GM18517 (cell line): ENCODE measurements around the gene PMEL.
"Not testable (repeated sequence)": the region's sequence is repeated elsewhere in the genome, so short reads cannot be mapped to it uniquely, and the experiment has no call there.

ENCODE experiments used
- ATAC-seq: cut with Tn5 transposase; IDR thresholded peaks from one replicate; pipeline ENCODE4 v1.9.1; 2021; ENCODE audit warnings: mild to moderate bottlenecking, moderate library complexity; ENCODE audit not compliant: unreplicated experiment

The PMEL gene

GRCh38 chr12:55925870-55926737, 39.7 kb downstream of the PMEL start:
- ATAC-seq, result no peak

DNA sequence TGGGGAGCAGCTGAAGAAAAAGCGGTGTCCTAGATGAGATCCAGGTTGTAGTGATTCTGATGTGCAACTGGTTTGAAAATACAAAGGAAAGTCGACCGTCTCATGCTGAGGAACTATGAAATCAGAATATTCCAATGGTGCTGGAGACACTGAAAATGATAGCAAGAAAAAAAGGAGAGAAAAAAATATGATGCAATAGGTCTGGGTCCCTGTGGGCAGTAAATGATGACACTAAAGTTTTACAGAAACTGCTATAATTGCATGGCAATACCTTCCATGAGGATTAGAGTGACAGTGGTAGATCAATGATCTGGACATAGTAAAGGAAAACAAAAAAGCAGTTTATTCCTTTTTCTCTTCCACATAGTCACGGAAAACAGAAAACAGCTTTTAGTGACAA, 40.5 kb downstream of the PMEL start:
- ATAC-seq, result no peak

- ATAC-seq, result not testable (repeated sequence)
Measured at GRCh38 chr12:55923648-55924047, 42.2 kb downstream of the PMEL start.

GRCh38 chr12:55922126-55922525, 43.7 kb downstream of the PMEL start:
- no peak for ATAC-seq

- not testable (repeated sequence) for ATAC-seq
Measured at GRCh38 chr12:55919032-55919431, 46.8 kb downstream of the PMEL start.

DNA sequence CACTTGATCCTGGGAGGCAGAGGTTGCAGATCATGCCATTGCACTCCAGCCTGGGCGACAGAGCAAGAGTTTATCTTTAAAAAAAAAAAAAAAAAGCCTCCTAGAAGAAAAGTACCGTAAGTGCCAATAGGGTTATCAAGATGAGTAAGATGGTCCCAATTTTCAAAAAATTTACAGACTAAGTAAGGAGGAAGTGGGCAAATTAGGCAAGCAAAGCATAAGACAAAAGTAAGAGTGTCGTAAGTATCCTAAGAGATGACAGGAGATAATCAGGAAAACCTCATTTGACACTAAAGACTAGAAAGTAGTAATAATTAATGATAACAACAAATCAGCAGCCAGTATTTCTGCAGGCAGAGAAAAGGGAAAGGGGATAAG, 50.4 kb downstream of the PMEL start:
- no peak for ATAC-seq

DNA sequence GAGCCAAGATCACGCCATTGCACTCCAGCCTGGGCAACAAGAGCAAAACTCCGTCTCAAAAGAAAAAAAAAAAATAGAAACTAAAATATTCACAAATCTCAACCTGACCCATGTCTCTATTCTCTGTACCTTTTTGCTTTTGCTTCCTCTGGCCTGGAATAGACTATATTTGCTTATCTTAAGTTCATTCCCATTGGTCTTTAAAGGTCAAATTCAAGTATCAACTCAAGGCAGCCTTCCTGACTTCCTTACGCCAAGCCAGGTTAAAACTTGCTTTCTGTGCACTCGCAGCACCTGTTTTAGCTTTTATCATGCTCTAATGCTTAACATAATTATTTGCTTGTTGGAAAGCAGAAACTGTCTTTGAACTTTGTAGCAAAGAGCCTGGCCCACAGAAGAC, 52.9 kb downstream of the PMEL start:
- no peak for ATAC-seq

GRCh38 chr12:55909513-55909884, 56.3 kb downstream of the PMEL start:
- ATAC-seq, result no peak

GRCh38 chr12:55908726-55909512, 56.9 kb downstream of the PMEL start:
- ATAC-seq, result no peak

- no peak for ATAC-seq
Measured at GRCh38 chr12:55906056-55906455, 59.8 kb downstream of the PMEL start.
